Measurements from ENCODE around the gene ABHD11.
A peak's percentile ranks its signal among the peaks of the same experiment; 100 is the strongest.

Gene ABHD11

DNA sequence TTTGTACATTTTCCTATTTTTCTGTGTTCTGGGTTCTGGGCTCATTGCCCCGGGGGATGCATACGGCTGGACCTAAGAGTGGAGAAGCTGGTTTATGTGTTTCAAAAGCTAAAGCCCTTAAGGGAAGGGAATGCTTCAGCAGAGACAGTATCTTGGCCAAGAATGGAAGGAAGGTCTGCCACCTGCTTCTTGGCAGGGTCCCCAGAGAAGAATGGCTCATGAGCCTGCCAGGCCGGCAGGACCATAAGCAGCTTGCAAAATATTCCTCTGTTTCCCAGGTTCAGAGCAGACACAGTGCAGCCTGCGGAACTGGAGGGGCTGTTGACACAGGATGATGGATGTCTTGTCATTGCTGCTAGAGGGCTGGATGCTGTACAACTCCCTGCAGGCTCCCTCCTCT lies 7.8 kb upstream of the ABHD11 start:
- H3K4me1 ChIP-seq (ENCODE audit: low read depth, poor library complexity, severe bottlenecking) = peaks cover 36% of the 10 kb centered on the region
- no peaks in the 10 kb centered on the region for H3K27me3 ChIP-seq (ENCODE audit: insufficient read depth, low read depth)
- H2AFZ ChIP-seq (ENCODE audit: low read depth) = no peak overlapping the region
- no peaks in the 10 kb centered on the region for H3K36me3 ChIP-seq (ENCODE audit: insufficient read depth)
- H3K27ac ChIP-seq = no peak overlapping the region
- TF ChIP-seq, protein P1, sequence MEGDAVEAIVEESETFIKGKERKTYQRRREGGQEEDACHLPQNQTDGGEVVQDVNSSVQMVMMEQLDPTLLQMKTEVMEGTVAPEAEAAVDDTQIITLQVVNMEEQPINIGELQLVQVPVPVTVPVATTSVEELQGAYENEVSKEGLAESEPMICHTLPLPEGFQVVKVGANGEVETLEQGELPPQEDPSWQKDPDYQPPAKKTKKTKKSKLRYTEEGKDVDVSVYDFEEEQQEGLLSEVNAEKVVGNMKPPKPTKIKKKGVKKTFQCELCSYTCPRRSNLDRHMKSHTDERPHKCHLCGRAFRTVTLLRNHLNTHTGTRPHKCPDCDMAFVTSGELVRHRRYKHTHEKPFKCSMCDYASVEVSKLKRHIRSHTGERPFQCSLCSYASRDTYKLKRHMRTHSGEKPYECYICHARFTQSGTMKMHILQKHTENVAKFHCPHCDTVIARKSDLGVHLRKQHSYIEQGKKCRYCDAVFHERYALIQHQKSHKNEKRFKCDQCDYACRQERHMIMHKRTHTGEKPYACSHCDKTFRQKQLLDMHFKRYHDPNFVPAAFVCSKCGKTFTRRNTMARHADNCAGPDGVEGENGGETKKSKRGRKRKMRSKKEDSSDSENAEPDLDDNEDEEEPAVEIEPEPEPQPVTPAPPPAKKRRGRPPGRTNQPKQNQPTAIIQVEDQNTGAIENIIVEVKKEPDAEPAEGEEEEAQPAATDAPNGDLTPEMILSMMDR (conservative IDR thresholded peaks at IDR 0.05; ENCODE audit: low read depth, low read length) = no peak
- no peaks in the 10 kb centered on the region for H4K20me1 ChIP-seq (ENCODE audit: insufficient read depth)
- no peaks in the 10 kb centered on the region; the same call in 1 of the 2 replicates for H3K79me2 ChIP-seq (ENCODE audit: insufficient read depth, low read depth)
- no peak overlapping the region for H3K9ac ChIP-seq
- no peak overlapping the region for H3K4me3 ChIP-seq (IDR thresholded peaks at IDR 0.05; ENCODE audit: insufficient read depth, low read depth, low read length)
- H3K4me2 ChIP-seq = no peak overlapping the region

DNA sequence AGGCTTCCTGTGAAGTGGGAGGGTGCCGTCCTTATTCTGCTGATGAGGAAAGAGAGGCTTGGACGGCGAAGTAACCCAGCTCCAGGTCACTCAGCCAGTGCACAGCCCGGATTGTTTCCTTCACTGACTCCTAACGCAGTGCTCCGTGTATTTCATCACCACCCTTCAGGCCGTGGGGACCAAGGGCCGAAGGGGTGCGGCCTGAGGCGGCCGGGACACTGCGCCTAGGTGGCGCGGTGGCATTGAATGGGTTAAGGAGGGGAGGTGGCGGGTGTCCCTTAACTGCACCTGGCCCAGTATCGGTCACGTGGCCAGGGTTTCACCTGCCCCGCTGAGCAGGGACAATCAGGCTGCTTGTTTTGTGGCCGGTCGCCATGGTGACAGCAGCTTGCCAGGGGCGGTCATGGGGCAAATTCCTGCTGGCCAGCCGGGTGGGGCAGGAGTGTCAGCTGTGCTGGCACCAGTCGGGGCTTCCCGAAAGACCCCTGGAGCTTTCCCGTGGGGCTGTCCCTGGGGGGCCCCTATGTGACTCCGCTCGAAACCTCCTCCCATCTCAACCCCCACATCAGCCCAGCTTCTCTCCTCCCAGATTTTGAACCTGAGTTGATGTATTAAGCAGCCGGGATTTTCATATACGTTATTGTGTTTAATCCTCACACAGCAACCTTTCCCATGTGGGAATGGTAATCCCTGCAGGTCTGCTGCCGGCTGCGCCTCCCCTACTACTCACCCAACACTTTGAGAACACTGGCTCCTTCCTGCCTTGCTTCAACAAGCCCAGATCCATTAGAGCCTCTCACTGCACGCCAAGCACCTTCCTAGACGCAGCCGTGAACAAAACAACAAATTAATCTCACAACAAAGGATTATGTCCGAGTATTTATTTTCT lies 4.4 kb upstream of the ABHD11 start:
- H3K79me2 ChIP-seq (ENCODE audit: insufficient read depth, low read depth) = peaks cover 6% of the 10 kb centered on the region; the same call in 1 of the 2 replicates
- no peaks in the 10 kb centered on the region for H3K27me3 ChIP-seq (ENCODE audit: insufficient read depth, low read depth)
- peaks cover 57% of the 10 kb centered on the region for H3K4me1 ChIP-seq (ENCODE audit: low read depth, poor library complexity, severe bottlenecking)
- peak overlapping the region; percentile 58 for H3K9ac ChIP-seq
- no peak overlapping the region for H3K4me3 ChIP-seq (IDR thresholded peaks at IDR 0.05; ENCODE audit: insufficient read depth, low read depth, low read length)
- peak overlapping the region; percentile 87 for H3K27ac ChIP-seq
- peak overlapping the region; percentile 65 for H2AFZ ChIP-seq (ENCODE audit: low read depth)
- peak overlapping the region; percentile 90 for H3K4me2 ChIP-seq
- H4K20me1 ChIP-seq (ENCODE audit: insufficient read depth) = peaks cover under 1% of the 10 kb centered on the region; the same call in 1 of the 2 replicates
- no peaks in the 10 kb centered on the region for H3K36me3 ChIP-seq (ENCODE audit: insufficient read depth)
- TF ChIP-seq, protein P1 (conservative IDR thresholded peaks at IDR 0.05; ENCODE audit: low read depth, low read length) = no peak

DNA sequence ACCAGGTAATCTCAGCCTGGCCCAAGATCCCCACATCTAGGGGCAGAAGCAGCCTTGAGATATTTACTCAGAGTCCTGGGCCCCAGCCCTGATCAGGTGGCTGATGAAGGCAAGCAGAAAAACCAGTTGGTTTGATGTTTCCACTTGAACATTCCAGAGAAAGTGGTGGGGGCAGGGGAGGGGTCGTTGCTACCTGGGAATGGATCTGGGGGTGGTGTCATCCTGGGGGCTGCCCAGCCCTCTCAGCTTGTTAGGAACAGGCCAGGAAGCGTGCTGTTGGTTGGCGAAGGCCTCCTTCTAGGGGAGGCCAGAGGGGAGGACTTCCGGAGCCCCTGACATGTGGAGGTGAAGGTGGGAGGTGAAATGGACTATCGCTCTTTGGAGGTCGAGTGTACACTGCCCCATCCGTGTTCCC lies 3.7 kb upstream of the ABHD11 start:
- Histone ChIP-seq H3K36me3 (ENCODE audit: insufficient read depth) (no peaks in the 10 kb centered on the region), H3K79me2 (ENCODE audit: insufficient read depth, low read depth) (peaks cover 12% of the 10 kb centered on the region; the same call in 1 of the 2 replicates), H3K4me1 (ENCODE audit: low read depth, poor library complexity, severe bottlenecking) (peaks cover 63% of the 10 kb centered on the region), H3K9ac (peak overlapping the region; percentile 58), H3K27ac (peak overlapping the region; percentile 87), H3K27me3 (ENCODE audit: insufficient read depth, low read depth) (no peaks in the 10 kb centered on the region), H2AFZ (ENCODE audit: low read depth) (peak overlapping the region; percentile 65), H3K4me2 (peak overlapping the region; percentile 90), H4K20me1 (ENCODE audit: insufficient read depth) (peaks cover 4% of the 10 kb centered on the region; the same call in 1 of the 2 replicates), H3K4me3 (IDR thresholded peaks at IDR 0.05; ENCODE audit: insufficient read depth, low read depth, low read length) (no peak overlapping the region)
- TF ChIP-seq, protein P1 (conservative IDR thresholded peaks at IDR 0.05; ENCODE audit: low read depth, low read length) = no peak

DNA sequence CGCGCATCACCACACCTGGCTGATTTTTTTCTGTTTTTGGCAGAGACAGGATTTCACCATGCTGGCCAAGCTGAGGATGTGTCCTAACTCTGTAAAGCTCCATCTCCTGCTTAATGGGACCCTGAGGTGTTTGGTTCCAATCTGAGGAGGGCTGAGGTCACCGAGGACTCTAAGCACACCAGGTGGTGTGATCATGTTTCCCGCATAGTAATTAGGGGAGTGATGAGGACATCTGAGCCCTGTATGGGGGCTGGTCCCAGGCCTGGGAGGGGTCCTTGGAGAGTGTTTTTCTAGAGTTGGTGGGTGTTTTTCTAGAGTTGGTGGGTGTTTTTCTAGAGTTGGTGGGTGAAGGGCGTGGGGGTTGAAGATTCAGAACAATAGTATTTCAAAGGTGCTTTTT lies 3.0 kb upstream of the ABHD11 start:
- Histone ChIP-seq H3K9ac (peak overlapping the region; percentile 58; the same call in 1 of the 2 replicates), H3K79me2 (ENCODE audit: insufficient read depth, low read depth) (peaks cover 15% of the 10 kb centered on the region; the same call in 1 of the 2 replicates), H4K20me1 (ENCODE audit: insufficient read depth) (peaks cover 4% of the 10 kb centered on the region; the same call in 1 of the 2 replicates), H3K4me1 (ENCODE audit: low read depth, poor library complexity, severe bottlenecking) (peaks cover 65% of the 10 kb centered on the region), H2AFZ (ENCODE audit: low read depth) (no peak overlapping the region), H3K4me2 (peak overlapping the region; percentile 90), H3K27ac (peak overlapping the region; percentile 87), H3K36me3 (ENCODE audit: insufficient read depth) (no peaks in the 10 kb centered on the region; the same call in 1 of the 2 replicates), H3K27me3 (ENCODE audit: insufficient read depth, low read depth) (no peaks in the 10 kb centered on the region), H3K4me3 (IDR thresholded peaks at IDR 0.05; ENCODE audit: insufficient read depth, low read depth, low read length) (no peak overlapping the region)
- TF ChIP-seq, protein P1 (conservative IDR thresholded peaks at IDR 0.05; ENCODE audit: low read depth, low read length) = no peak

All from KMS-11 (cell line).